Measurements from ENCODE around the gene MVD. TPM values are rescaled to one million over a fixed set of nuclear protein-coding genes. Genes with fewer than 3 reads are reported as not detected.

The MVD gene
- total and polyA plus RNA-seq, 2 of the 13 experiments (the other 11 are each of a cell fraction or from before 2014, with no cell fraction given), result 28.1 to 187 TPM

GRCh38 chr16:88706229-88706964 lies 43.5 kb upstream of the MVD start, which contains the start of the genes CTU2 and RNF166 (continued):
- TF ChIP-seq ZNF577 (CRISPR knock-in tag; IDR thresholded peaks at IDR 0.05; ENCODE audit: borderline replicate concordance, low read depth) (no peak), SRY (CRISPR knock-in tag; IDR thresholded peaks at IDR 0.05) (no peak; the same call in 1 of the 2 replicates), FIP1L1 (IDR thresholded peaks at IDR 0.05; ENCODE audit: borderline replicate concordance, insufficient read depth, low read depth, low read length) (no peak), HES4 (CRISPR knock-in tag; IDR thresholded peaks at IDR 0.05; ENCODE audit: borderline replicate concordance) (peak; percentile 65; the same call in 1 of the 2 replicates), DPF2 (CRISPR knock-in tag; IDR thresholded peaks at IDR 0.05; ENCODE audit: borderline replicate concordance, low read depth) (no peak), MXD4 (CRISPR knock-in tag; IDR thresholded peaks at IDR 0.05) (peak; percentile 100), ZNF451 (CRISPR knock-in tag; IDR thresholded peaks at IDR 0.05) (peak; percentile 90), ZNF460 (CRISPR knock-in tag; IDR thresholded peaks at IDR 0.05; ENCODE audit: borderline replicate concordance) (no peak), KLF15 (CRISPR knock-in tag; IDR thresholded peaks at IDR 0.05; ENCODE audit: borderline replicate concordance) (no peak), ZNF609 (CRISPR knock-in tag; IDR thresholded peaks at IDR 0.05; ENCODE audit: borderline replicate concordance) (no peak), ADNP (CRISPR knock-in tag; IDR thresholded peaks at IDR 0.05) (no peak), ZHX1 (CRISPR knock-in tag; IDR thresholded peaks at IDR 0.05; ENCODE audit: low read depth) (peak; percentile 100), ZNF746 (CRISPR knock-in tag; IDR thresholded peaks at IDR 0.05) (no peak), NFE2L1 (CRISPR knock-in tag; IDR thresholded peaks at IDR 0.05; ENCODE audit: borderline replicate concordance) (no peak), FOXO1 (CRISPR knock-in tag; IDR thresholded peaks at IDR 0.05) (peak; percentile 71; the same call in 1 of the 2 replicates), ZNF350 (CRISPR knock-in tag; IDR thresholded peaks at IDR 0.05; ENCODE audit: borderline replicate concordance, low read depth) (no peak; the same call in 1 of the 2 replicates), SIN3A (IDR thresholded peaks at IDR 0.05; ENCODE audit: borderline replicate concordance, low read depth, low read length) (peak; percentile 99), ZNF737 (CRISPR knock-in tag; IDR thresholded peaks at IDR 0.05; ENCODE audit: borderline replicate concordance) (no peak), ZNF569 (CRISPR knock-in tag; IDR thresholded peaks at IDR 0.05; ENCODE audit: borderline replicate concordance) (no peak), ZNF670 (CRISPR knock-in tag; IDR thresholded peaks at IDR 0.05; ENCODE audit: borderline replicate concordance) (no peak)

Data from HepG2 (cell line).